ENCODE data around the gene TBX4. TPM values are rescaled to one million over a fixed set of nuclear protein-coding genes. Genes with fewer than 3 reads are reported as not detected.

TBX4 gene
- total and polyA plus RNA-seq, 12 donors, result 0.03 TPM; not detected in 11

DNA sequence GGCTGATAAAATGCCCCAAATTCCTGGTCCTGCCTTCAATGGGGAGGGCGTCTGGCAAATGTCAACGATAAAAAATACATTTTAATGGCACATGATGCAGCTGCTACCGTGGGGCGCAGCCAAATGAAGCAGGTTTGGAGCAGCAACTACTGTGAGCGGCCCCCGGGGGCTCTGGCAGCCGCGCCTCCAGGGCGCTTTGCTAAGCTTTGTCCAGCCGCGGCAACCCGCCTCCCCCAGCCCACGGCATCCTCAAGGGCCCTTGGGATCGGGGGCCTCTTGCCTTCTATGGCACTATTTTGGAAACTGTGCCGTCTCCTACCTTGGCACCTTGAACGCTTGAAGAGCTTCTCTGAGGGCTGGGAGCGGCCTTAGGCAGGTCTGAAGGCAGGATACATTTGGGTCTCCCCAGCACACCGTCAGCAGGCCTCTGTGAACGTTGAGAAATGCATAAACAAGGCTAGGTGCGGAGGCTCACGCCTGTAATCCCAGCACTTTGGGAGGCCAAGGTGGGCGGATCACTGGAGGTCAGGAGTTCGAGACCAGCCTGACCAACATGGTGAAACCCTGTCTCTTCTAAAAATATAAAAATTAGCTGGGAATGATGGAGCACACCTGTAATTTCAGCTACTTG lies 25.1 kb downstream of the TBX4 start:
- intact Hi-C loops (cut with DNase I), result no loop called here

DNA sequence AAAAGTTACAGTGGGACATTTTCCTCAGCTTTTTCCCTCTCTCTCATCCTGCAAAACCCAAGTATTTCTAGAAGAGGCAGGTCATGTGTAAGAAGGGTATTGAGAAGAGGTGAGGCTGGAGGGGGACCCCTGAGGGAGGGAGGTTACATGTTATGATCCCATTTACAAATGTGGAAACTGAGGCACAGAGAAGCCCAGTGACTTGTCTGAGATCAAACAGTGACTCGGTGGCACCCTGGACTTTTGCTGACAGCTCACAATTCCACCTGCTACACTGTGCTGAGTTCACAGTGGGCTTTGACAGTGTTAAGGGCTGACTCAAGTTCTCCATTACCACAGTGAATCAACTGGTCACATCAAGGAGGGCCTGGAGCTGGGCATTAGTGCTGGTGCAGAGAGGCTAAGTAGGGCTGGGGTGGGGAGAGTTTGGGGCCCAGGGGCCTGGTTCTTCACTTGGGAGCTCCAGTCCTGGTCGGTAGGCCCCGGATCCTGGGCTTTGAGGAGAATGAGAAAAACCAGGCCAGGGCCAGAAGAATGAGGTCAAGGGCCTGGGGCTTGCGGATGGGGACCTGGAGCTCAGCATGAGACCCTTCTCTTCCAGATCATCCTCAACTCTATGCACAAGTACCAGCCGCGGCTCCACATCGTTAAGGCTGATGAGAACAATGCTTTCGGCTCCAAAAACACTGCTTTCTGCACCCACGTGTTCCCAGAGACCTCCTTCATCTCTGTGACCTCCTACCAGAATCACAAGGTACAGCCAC lies 26.0 kb downstream of the TBX4 start:
- Histone ChIP-seq H3K27ac (no peak overlapping the region), H3K36me3 (no peaks in the 10 kb centered on the region), H3K27me3 (peaks cover 0 to 40% (median 29%) of the 10 kb centered on the region in 7 donors), H3K9me3 (no peaks in the 10 kb centered on the region), H3K4me3 (no peak overlapping the region), H3K4me1 (no peaks in the 10 kb centered on the region)
- TF ChIP-seq, protein P1, sequence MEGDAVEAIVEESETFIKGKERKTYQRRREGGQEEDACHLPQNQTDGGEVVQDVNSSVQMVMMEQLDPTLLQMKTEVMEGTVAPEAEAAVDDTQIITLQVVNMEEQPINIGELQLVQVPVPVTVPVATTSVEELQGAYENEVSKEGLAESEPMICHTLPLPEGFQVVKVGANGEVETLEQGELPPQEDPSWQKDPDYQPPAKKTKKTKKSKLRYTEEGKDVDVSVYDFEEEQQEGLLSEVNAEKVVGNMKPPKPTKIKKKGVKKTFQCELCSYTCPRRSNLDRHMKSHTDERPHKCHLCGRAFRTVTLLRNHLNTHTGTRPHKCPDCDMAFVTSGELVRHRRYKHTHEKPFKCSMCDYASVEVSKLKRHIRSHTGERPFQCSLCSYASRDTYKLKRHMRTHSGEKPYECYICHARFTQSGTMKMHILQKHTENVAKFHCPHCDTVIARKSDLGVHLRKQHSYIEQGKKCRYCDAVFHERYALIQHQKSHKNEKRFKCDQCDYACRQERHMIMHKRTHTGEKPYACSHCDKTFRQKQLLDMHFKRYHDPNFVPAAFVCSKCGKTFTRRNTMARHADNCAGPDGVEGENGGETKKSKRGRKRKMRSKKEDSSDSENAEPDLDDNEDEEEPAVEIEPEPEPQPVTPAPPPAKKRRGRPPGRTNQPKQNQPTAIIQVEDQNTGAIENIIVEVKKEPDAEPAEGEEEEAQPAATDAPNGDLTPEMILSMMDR (IDR thresholded peaks at IDR 0.05), result no peak
- ATAC-seq (no peak), DNase-seq (no peak)
- WGBS, 2 donors, result 91 to 95% methylated on average over 9 of the region's 9 CpGs
- intact Hi-C loops (cut with DNase I), result no loop called here

More for the DNA sequence above, 25.1 kb downstream of the TBX4 start:
- H3K27me3 ChIP-seq, result peaks cover 0 to 41% (median 29%) of the 10 kb centered on the region in 7 donors
- TF ChIP-seq, protein P1 (IDR thresholded peaks at IDR 0.05), result no peak
- ATAC-seq, result no peak
- H3K27ac ChIP-seq, result no peak overlapping the region
- no peak for DNase-seq
- H3K4me1 ChIP-seq, result no peaks in the 10 kb centered on the region
- H3K9me3 ChIP-seq, result no peaks in the 10 kb centered on the region
- H3K4me3 ChIP-seq, result no peak overlapping the region
- 38 to 44% methylated on average over 23 of the region's 23 CpGs for WGBS, 2 donors
- H3K36me3 ChIP-seq, result no peaks in the 10 kb centered on the region

DNA sequence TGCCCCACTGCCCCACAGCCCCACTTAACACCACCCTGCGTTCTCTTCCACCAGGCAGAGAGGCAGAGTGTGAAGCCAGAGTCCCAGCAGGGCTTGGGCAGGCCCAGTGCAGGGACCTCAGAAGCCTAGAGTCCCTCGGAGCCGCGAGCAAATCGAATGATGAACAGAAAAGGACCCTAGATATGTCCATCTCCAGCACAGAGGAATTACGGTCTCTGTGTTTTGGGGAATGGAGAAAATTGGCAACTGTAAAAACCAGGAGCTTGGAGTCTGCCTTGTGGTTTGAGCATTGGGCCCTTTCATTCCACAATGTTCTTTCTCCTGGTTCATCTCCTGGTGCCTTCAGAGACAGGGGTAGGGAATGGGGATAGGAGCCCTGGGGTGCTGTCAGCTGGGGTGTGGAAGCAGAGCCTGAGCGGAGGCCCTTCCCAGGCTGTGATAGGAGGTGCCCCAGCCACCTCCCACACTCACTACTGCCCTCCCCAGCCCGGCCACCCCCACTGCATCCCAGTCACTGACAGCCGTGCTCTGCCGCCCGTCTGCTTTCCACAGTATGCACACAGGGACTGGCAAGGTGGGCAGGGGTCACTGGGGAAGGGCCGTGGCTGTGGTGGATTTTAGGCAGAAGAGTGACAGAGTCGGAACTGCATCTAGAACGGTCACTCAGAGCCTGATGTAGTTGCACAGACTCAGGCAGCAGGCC lies 26.7 kb downstream of the TBX4 start:
- ATAC-seq (no peak), DNase-seq (no peak)
- intact Hi-C loops (cut with DNase I), result no loop called here
- TF ChIP-seq, protein P1 (IDR thresholded peaks at IDR 0.05), result no peak
- H3K36me3 ChIP-seq, result no peaks in the 10 kb centered on the region
- H3K4me1 ChIP-seq, result no peaks in the 10 kb centered on the region
- no peak overlapping the region for H3K4me3 ChIP-seq
- no peak overlapping the region for H3K27ac ChIP-seq
- no peaks in the 10 kb centered on the region for H3K9me3 ChIP-seq
- 78 to 80% methylated on average over 14 of the region's 14 CpGs for WGBS, 2 donors
- H3K27me3 ChIP-seq, result peaks cover 0 to 37% (median 29%) of the 10 kb centered on the region in 7 donors

All from heart right ventricle (tissue), 16 donors.